HG03060 (cell line): ENCODE measurements around the gene OSBPL2.

ENCODE experiments used
- ATAC-seq: cut with Tn5 transposase; IDR thresholded peaks from one replicate; pipeline ENCODE4 v1.9.1; 2021; ENCODE audit warnings: low read depth, moderate number of reproducible peaks; ENCODE audit not compliant: unreplicated experiment

Gene OSBPL2

DNA sequence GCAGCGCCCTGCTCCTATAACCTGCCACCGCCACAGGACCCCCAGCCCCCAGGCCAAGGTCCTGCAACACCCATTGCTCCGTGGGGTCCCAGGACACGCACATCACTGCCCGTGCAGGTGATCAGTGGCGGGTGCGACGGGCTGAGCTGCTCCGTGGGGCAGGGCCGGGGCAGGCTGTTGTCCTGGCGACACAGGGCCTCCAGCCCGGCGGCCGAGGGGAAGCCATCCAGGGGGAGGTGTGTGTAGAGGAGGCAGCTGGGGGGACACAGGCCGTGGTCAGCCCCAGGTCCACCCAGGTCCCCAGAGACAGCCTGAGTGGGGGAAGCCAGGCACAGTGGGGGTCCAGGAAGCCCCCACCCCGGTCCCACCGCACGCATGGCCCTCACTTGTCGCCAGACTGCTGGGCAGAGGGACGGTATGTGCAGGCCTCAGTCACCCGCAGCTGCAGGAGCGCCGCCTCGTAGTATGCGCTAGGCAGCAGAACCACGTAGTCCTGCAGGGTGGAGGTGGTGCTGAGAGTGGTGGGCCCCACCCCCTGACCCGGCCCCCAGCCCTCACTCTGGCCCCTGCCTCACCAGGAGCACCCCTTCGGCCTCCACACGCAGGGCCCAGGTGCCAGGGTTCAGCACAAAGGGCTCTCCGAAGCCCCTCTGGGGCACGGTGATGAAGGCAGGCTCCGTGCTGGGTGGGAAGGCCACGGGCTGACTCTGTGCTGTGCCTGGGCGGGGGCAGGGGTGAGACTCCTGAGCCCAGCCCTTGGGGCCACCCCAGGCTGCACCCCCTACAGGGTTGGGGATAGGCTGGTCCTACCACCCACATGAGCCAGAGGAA, 94.9 kb downstream of the OSBPL2 start:
- ATAC-seq = no peak

DNA sequence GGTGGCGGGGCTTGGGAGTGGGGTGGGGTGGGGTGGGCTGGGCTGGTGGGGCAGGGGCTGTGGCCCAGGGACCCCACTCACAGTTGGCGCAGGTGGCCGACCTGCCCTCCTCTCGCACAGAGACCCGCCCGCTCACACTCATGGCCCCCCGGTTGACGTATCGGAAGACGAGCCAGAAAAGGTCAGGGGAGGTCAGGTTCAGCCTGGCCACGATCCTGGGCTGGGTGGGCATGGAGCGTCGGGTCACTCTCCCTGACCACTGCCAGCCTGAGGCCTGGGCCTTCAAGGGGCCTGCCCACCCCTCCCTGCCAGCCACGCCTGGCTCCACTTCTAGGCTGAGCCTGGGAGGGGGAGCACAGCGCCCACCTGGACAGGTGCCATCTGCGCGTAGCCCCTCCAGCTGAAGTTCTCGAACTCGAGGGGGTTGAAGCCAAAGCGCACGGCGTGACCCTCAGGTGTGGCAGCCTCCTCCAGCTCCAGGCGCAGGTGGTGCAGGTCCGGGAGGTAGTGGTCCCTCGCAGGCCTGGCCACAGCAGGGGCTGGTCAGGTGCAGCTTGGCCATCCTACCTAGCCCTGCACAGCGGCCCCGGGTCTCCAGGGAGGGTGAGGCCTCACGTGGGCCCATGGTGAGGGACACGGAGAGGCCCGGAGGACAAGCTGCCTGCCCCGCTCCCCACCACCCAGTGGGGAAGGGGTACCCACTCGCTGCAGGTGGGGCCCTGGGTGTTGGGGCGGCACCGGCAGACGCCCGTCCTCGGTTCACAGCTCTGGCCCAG, 95.7 kb downstream of the OSBPL2 start:
- no peak for ATAC-seq

DNA sequence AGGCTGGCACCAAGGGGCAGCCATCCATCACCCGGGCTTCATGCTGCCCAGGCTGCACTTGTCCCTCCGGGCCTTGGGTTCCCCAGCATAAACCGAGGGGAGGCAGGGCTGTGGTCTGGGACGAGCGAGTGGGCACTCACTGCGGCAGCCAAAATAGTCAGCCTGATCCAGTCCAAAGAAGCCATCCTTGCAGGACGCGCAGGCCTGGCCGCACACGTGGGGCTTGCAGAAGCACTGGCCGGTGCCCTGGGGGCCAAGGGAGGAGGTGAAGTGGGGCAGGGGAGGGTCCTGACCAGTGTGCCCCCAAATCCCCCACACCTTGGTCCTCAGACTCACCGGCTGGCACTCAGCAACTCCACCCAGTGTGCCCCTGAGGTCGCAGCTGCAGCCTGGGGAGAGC, 96.6 kb downstream of the OSBPL2 start:
- ATAC-seq = no peak

DNA sequence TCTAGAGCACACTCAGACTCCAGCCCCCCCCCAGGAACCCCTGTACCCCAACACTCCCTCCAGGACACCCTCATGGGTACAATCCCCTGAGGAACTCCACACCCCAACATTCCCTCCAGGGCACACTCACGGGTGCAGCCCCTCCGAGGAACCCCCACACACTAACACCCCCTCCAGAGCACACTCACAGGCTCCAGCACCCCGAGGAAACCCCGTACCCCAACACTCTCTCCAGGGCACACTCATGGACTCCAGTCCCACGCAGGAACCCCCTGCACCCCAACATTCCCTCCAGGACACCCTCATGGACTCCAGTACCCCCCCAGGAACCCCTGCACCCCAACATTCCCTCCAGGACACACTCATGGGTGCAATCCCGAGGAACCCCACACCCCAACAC, 97.2 kb downstream of the OSBPL2 start:
- ATAC-seq = no peak

DNA sequence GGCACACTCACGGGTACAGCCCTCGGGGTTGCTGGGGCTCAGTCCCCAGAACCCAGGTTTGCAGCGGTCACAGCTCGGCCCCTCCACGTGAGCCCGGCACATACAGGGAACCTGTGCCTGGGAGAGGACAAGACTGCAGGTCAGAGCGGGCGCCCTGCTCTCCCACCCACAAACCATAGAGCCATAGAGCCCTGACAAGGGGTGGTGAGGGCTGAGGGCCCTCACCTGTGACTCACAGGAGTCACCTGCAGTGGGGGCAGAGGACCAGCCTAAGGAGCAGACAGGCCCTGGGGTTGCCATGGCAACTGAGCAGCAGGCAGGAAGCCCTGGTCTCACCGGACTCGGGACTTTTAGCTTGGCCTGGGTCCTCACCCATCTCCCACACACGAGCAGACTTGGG, 98.0 kb downstream of the OSBPL2 start:
- no peak for ATAC-seq

DNA sequence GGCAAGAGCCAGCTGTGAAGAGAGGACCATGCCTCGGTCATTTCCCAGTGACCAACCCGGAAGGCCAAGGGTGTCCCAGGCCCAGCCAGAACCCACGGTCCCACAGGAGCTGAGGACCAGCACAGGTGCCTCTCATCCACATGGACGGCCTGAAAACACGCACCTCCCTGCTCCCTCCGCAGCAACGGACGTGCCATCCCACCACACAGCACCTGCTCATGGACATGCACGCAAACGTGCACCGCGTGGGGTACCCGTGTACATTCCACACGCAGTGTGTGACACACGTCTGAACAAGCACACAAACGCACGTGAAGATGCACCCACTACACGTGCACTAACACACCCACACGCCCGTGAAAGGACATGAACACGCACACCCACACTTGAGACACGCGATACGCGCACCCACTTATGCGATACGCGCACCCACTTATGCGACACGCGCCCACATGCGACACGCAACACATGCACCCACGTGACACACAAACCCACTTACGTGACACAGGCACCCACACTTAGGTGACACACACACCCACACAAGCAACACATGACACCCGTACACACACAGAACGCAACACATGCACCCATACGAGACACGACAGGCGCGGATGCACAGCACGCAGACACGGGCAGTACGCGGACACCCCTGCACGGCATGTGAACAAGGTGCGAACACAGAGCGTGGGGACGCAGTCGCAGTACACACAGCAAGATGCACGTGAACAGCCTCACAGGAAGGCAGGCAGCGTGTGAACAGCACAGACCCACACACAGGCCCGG, 98.6 kb downstream of the OSBPL2 start:
- no peak for ATAC-seq

DNA sequence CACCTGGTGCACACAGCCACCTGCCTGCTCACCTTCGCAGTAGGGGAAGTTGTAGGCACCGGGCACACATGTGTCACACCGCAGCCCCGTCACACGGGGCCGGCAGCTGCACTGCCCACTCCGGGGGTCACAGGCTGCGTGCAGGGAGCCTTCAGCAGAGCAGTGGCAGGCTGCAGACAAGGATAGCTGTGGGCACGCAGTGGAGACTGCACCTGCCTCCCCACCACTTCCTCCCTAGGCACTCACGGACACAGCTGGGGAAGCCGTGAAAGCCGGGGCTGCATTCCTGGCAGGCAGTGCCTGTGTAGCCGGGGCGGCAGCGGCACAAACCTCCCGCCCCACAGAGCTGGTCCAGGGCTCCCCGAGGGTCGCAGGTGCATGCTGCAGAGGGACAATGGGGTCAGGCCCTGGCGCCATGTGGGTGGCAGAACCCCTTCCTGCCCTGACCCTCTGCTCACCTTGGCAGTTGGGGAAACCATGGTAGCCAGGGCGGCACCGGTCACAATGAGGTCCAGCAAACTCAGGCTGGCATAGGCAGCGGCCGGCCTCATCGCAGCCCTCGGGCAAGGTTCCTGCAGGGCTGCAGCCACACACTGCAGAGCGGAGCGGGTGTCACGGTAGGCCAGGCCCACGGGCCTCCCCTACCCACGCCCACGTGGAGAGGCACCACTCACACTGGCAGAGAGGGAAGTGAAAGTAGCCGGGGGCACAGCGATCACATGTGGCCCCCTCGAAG, 99.4 kb downstream of the OSBPL2 start:
- ATAC-seq = no peak

DNA sequence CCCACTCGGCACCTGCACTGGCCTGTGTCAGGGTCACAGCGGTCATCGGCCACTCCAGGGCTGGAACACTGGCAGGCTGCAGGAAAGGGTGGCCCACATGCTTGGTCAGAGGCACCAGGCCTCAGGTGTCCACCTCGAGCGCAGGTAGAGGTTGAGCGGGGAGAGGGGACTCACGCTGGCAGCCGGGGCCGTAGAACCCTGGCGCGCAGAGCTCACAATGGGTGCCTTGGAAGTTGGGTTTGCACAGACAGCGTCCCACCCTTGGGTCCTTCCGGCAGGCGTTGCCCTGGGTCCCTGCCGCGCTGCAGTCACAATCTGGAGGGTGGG, 99.9 kb downstream of the OSBPL2 start:
- no peak for ATAC-seq

DNA sequence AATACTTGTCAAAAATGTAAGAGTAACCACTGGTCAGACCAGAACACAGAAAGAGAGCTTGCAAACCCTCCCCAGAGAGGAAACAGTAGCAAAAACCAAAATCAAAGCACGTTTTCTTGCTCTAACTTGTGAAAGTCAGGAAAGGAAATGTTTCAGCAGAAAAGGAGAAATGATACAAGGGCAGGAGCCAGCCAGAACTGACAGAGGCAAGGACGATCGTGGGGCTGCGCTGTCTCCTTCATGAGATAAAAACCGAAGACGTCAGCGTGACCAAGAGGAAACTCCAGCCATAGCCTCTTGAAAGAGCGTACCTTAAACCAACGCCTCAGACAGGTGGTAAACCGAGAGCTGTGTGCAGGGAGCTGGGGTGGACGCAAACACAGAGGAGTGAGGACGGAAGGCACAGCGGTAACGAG, 101.3 kb downstream of the OSBPL2 start:
- peak; percentile 52 for ATAC-seq

DNA sequence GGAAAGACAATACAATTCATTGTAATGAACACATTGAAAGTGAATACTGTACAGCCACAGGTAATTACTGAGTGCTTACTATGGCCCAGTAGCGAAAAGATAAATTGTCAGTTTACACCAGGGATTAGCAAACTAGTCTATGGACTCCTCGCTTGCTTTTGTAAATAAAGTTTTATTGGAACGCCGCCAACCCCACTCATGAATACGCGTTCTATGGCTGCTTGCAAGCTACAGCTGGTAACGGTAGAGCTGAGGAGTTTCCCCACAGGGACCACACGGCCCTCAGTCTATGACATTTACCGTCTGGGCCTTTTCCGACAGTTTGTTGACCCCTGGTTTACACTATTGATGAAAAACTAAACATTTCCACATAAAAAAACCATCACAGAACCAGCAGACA, 104.6 kb downstream of the OSBPL2 start:
- ATAC-seq = no peak

DNA sequence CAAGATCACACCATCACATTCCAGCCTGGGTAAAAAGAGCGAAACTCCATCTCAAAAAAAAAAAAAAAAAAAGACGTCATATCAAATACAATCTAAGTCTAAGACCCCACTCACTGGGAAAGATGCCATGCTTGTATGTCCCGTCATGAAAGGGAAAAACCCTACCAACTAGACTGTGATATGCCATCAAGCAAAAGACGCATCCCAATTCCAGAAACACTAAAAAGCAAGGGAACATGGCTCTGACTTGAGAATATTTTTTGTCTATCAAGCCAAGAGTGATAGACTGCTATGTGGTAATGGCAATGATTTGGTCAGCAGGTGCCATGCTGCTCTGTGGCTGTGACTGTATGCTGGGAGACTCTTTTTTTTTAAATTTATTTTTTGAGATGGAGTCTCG, 105.8 kb downstream of the OSBPL2 start:
- no peak for ATAC-seq

DNA sequence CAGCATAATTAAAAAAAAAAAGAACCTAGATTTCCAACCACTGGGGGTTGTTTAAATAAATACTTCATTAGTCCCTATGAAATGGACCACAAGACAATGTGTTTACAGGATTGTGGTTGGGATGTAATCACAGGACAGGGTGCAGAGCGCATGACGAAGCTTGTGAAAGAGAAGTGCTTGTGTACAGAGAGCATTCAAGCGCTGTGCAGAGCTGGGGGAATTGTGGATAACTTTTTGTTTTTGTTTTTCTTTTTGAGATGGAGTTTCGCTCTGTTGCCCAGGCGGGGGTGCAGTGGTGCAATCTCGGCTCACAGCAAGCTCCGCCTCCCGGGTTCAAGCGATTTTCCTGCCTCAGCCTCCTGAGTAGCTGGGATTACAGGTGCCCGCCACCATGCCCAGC, 106.5 kb downstream of the OSBPL2 start:
- no peak for ATAC-seq
